Heart left ventricle (tissue), 13 donors: ENCODE data around the gene SALL2.

ENCODE experiments used
- POLR2A ChIP-seq, 2 donors: fragments of 450-650 bp; IDR thresholded peaks; one replicate each; pipeline ENCODE4 v1.6.1; 2017; ENCODE audit warnings: antibody characterized with exemption in 2 of 2, mild to moderate bottlenecking in 2 of 2, moderate library complexity in 2 of 2
- TF ChIP-seq, protein P1 (sequence below), 12 donors: fragments of 200-600 bp; sonication (generic) in 4 of 12; IDR thresholded peaks; one replicate each; pipeline versions ENCODE4 v1.5.0 to v1.8.0; 2018 to 2022; ENCODE audit warnings: antibody characterized with exemption in 12 of 12, mild to moderate bottlenecking in 5 of 12
- donor health status: ischemic (EF 13 %, LVEDD 7.1; RV severe dilation, severe dysfunction).
- donor health status: DM: no; HTN: yes; CAD: no.
- donor health status: DM: no; HTN: no; CAD: no.
- donor health status: ischemic (EF 25% LVEDD 6.9; RV normal size, moderate dysfunction).
- donor health status: ischemic (EF 25% LVEDD 5.7; RV mildly dilated, moderate dysfunction).
- donor health status: ischemic (EF 35%, LVEDD 5.7; RV mildly dilated, moderate dysfunction).
- donor health status: nonischemic (EF 11% LVEDD 7.7; RV severe dilation, severe dysfunction).
- donor health status: DM: yes; HTN: yes; CAD: no.
- donor health status: PGD.
- donor health status: ischemic (EF 29% LVEDD 5.4; RV normal size, mild dysfunction).
- donor health status: nonischemic (EF 23%, LVEDD 6.1; RV moderate dilation, normal function).

- TF ChIP-seq, protein P1, sequence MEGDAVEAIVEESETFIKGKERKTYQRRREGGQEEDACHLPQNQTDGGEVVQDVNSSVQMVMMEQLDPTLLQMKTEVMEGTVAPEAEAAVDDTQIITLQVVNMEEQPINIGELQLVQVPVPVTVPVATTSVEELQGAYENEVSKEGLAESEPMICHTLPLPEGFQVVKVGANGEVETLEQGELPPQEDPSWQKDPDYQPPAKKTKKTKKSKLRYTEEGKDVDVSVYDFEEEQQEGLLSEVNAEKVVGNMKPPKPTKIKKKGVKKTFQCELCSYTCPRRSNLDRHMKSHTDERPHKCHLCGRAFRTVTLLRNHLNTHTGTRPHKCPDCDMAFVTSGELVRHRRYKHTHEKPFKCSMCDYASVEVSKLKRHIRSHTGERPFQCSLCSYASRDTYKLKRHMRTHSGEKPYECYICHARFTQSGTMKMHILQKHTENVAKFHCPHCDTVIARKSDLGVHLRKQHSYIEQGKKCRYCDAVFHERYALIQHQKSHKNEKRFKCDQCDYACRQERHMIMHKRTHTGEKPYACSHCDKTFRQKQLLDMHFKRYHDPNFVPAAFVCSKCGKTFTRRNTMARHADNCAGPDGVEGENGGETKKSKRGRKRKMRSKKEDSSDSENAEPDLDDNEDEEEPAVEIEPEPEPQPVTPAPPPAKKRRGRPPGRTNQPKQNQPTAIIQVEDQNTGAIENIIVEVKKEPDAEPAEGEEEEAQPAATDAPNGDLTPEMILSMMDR (IDR thresholded peaks at IDR 0.05): no peak
- no peak for TF ChIP-seq POLR2A (IDR thresholded peaks at IDR 0.05)
These were observed 1.3 kb downstream of the SALL2 start for GRCh38 chr14:21524575-21525490.
